GM21576 (cell line): ENCODE data around the gene DTX2.
A peak's percentile ranks its signal among the peaks of the same experiment; 100 is the strongest.
"Not testable (repeated sequence)": the region's sequence is repeated elsewhere in the genome, so short reads cannot be mapped to it uniquely, and the experiment has no call there.

ENCODE experiments used
- ATAC-seq: cut with Tn5 transposase; IDR thresholded peaks from one replicate; pipeline ENCODE4 v1.9.1; 2021; ENCODE audit warnings: mild to moderate bottlenecking, moderate library complexity; ENCODE audit not compliant: unreplicated experiment

DTX2 gene

GRCh38 chr7:76461464-76462101 lies at the start of gene DTX2:
Gene DTX2, plus strand, starts transcription at chr7:76461709. Its CDS starts 18,801 bp downstream, at chr7:76480510.
- peak; percentile 96 for ATAC-seq

GRCh38 chr7:76412249-76412648 lies 49.3 kb upstream of the DTX2 start:
- ATAC-seq = no peak

GRCh38 chr7:76417654-76418310 lies 43.7 kb upstream of the DTX2 start:
- ATAC-seq = not testable (repeated sequence)

GRCh38 chr7:76421097-76421496 lies 40.4 kb upstream of the DTX2 start:
- not testable (repeated sequence) for ATAC-seq

GRCh38 chr7:76423666-76424412 lies 37.7 kb upstream of the DTX2 start:
- ATAC-seq = no peak

- no peak for ATAC-seq
These were observed 36.9 kb upstream of the DTX2 start, which contains the start of gene ZP3 for GRCh38 chr7:76424413-76425111. Gene ZP3, plus strand, starts transcription at chr7:76424950. Its CDS starts 15 bp downstream, at chr7:76424965.

- ATAC-seq = no peak
These were observed 36.4 kb upstream of the DTX2 start for GRCh38 chr7:76425156-76425555.

GRCh38 chr7:76425558-76425957 lies 36.0 kb upstream of the DTX2 start:
- not testable (repeated sequence) for ATAC-seq

- ATAC-seq = no peak
These were observed 35.3 kb upstream of the DTX2 start for GRCh38 chr7:76426246-76426645.

- ATAC-seq = no peak
These were observed 33.9 kb upstream of the DTX2 start for GRCh38 chr7:76427635-76428034.

- no peak for ATAC-seq
These were observed 33.2 kb upstream of the DTX2 start for GRCh38 chr7:76428149-76428823.

- ATAC-seq = no peak
These were observed 32.4 kb upstream of the DTX2 start for GRCh38 chr7:76428868-76429805.

- no peak for ATAC-seq
These were observed 31.3 kb upstream of the DTX2 start for GRCh38 chr7:76430211-76430610.

- no peak for ATAC-seq
These were observed 30.7 kb upstream of the DTX2 start for GRCh38 chr7:76430836-76431235.

GRCh38 chr7:76437873-76438272 lies 23.6 kb upstream of the DTX2 start:
- peak; percentile 66 for ATAC-seq

GRCh38 chr7:76439120-76439888 lies 22.2 kb upstream of the DTX2 start:
- not testable (repeated sequence) for ATAC-seq

- ATAC-seq = not testable (repeated sequence)
These were observed 21.1 kb upstream of the DTX2 start for GRCh38 chr7:76440404-76440803.

GRCh38 chr7:76441792-76442191 lies 19.7 kb upstream of the DTX2 start:
- peak; percentile 34 for ATAC-seq
